ENCODE measurements around the gene ZNF791. TPM values are rescaled to one million over a fixed set of nuclear protein-coding genes. Genes with fewer than 3 reads are reported as not detected.

ZNF791 gene
- total and polyA plus RNA-seq, 2 experiments from 2014 or later: 12.2 to 15.3 TPM

DNA sequence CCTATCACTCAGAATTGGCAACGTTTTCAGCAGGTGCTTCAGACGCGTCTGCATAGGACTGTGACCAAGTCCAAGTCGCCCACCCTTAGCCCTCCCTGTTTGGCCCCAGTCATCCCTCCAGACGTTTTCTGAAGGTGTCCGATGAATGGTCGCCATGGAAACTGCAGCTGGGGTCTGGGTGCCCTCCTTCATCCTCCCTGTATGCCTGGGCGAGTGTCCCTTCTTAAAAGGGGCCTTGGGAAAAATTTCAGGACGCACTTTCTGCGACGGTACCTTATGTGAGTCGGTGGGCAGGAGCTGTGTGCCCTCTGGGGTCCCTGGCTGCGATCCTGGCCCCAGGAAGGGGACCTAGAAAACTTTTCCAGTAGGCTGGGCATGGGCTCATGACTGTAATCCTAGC is 30.7 kb downstream of the ZNF791 start:
- Histone ChIP-seq H3F3A (replicated peaks; ENCODE audit: low read depth) (0 out of 2 replicates have a peak, but pooled peaks cover 3% of the 10 kb centered on the region), H3K4me3 (no peak overlapping the region), H3K79me2 (replicated peaks; ENCODE audit: insufficient read depth) (no peaks in the 10 kb centered on the region), H3K36me3 (ENCODE audit: insufficient read depth) (no peaks in the 10 kb centered on the region), H2AFZ (no peak overlapping the region), H4K20me1 (replicated peaks; ENCODE audit: insufficient read depth) (no peaks in the 10 kb centered on the region), H3K4me2 (no peak overlapping the region), H3K9me2 (ENCODE audit: insufficient read depth) (no peaks in the 10 kb centered on the region; the same call in 1 of the 2 replicates), H3K27ac (ENCODE audit: low read depth) (no peak overlapping the region), H3K4me1 (ENCODE audit: insufficient read depth) (no peaks in the 10 kb centered on the region), H3K27me3 (ENCODE audit: insufficient read depth) (no peaks in the 10 kb centered on the region)
- DNase-seq (ENCODE audit: low spot score) (no peak), ATAC-seq (no peak)
- Mint-ChIP-seq H3K4me1 (no peaks in the 10 kb centered on the region; the same call in 2 of the 3 replicates), H3K36me3 (ENCODE audit: low read depth) (no peaks in the 10 kb centered on the region), H3K27ac (no peak overlapping the region), H3K4me3 (no peak overlapping the region), H3K27me3 (ENCODE audit: insufficient read depth, low read depth, poor library complexity) (peaks cover 18% of the 10 kb centered on the region), H3K9me3 (0 out of 3 replicates have a peak, but pooled peaks cover 2% of the 10 kb centered on the region)
- TF ChIP-seq NANOG (IDR thresholded peaks at IDR 0.05; ENCODE audit: borderline replicate concordance) (no peak), JUNB (IDR thresholded peaks at IDR 0.05; ENCODE audit: unreplicated experiment) (no peak), CREB1 (CRISPR knock-in tag; IDR thresholded peaks at IDR 0.05; ENCODE audit: low read depth) (no peak), EZH2phosphoT487 (IDR thresholded peaks at IDR 0.05; ENCODE audit: unreplicated experiment) (no peak), ZNF114 (CRISPR knock-in tag; IDR thresholded peaks at IDR 0.05) (no peak), POLR2AphosphoS5 (IDR thresholded peaks at IDR 0.05; ENCODE audit: low read depth) (no peak), EZH2 (IDR thresholded peaks at IDR 0.05; ENCODE audit: low read depth, unreplicated experiment) (no peak), ZNF331 (CRISPR knock-in tag; IDR thresholded peaks at IDR 0.05; ENCODE audit: low read depth) (no peak), STAT1 (IDR thresholded peaks at IDR 0.05; ENCODE audit: unreplicated experiment) (no peak)
- TF ChIP-seq, protein P1, sequence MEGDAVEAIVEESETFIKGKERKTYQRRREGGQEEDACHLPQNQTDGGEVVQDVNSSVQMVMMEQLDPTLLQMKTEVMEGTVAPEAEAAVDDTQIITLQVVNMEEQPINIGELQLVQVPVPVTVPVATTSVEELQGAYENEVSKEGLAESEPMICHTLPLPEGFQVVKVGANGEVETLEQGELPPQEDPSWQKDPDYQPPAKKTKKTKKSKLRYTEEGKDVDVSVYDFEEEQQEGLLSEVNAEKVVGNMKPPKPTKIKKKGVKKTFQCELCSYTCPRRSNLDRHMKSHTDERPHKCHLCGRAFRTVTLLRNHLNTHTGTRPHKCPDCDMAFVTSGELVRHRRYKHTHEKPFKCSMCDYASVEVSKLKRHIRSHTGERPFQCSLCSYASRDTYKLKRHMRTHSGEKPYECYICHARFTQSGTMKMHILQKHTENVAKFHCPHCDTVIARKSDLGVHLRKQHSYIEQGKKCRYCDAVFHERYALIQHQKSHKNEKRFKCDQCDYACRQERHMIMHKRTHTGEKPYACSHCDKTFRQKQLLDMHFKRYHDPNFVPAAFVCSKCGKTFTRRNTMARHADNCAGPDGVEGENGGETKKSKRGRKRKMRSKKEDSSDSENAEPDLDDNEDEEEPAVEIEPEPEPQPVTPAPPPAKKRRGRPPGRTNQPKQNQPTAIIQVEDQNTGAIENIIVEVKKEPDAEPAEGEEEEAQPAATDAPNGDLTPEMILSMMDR (conservative IDR thresholded peaks at IDR 0.05; ENCODE audit: low read depth in 2 of 2): no peak
- TF ChIP-seq, protein P2, sequence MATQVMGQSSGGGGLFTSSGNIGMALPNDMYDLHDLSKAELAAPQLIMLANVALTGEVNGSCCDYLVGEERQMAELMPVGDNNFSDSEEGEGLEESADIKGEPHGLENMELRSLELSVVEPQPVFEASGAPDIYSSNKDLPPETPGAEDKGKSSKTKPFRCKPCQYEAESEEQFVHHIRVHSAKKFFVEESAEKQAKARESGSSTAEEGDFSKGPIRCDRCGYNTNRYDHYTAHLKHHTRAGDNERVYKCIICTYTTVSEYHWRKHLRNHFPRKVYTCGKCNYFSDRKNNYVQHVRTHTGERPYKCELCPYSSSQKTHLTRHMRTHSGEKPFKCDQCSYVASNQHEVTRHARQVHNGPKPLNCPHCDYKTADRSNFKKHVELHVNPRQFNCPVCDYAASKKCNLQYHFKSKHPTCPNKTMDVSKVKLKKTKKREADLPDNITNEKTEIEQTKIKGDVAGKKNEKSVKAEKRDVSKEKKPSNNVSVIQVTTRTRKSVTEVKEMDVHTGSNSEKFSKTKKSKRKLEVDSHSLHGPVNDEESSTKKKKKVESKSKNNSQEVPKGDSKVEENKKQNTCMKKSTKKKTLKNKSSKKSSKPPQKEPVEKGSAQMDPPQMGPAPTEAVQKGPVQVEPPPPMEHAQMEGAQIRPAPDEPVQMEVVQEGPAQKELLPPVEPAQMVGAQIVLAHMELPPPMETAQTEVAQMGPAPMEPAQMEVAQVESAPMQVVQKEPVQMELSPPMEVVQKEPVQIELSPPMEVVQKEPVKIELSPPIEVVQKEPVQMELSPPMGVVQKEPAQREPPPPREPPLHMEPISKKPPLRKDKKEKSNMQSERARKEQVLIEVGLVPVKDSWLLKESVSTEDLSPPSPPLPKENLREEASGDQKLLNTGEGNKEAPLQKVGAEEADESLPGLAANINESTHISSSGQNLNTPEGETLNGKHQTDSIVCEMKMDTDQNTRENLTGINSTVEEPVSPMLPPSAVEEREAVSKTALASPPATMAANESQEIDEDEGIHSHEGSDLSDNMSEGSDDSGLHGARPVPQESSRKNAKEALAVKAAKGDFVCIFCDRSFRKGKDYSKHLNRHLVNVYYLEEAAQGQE (IDR thresholded peaks at IDR 0.05; ENCODE audit: unreplicated experiment): no peak
- TF ChIP-seq, protein P3, sequence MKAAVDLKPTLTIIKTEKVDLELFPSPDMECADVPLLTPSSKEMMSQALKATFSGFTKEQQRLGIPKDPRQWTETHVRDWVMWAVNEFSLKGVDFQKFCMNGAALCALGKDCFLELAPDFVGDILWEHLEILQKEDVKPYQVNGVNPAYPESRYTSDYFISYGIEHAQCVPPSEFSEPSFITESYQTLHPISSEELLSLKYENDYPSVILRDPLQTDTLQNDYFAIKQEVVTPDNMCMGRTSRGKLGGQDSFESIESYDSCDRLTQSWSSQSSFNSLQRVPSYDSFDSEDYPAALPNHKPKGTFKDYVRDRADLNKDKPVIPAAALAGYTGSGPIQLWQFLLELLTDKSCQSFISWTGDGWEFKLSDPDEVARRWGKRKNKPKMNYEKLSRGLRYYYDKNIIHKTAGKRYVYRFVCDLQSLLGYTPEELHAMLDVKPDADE (IDR thresholded peaks at IDR 0.05): no peak
- TF ChIP-seq, protein P4, sequence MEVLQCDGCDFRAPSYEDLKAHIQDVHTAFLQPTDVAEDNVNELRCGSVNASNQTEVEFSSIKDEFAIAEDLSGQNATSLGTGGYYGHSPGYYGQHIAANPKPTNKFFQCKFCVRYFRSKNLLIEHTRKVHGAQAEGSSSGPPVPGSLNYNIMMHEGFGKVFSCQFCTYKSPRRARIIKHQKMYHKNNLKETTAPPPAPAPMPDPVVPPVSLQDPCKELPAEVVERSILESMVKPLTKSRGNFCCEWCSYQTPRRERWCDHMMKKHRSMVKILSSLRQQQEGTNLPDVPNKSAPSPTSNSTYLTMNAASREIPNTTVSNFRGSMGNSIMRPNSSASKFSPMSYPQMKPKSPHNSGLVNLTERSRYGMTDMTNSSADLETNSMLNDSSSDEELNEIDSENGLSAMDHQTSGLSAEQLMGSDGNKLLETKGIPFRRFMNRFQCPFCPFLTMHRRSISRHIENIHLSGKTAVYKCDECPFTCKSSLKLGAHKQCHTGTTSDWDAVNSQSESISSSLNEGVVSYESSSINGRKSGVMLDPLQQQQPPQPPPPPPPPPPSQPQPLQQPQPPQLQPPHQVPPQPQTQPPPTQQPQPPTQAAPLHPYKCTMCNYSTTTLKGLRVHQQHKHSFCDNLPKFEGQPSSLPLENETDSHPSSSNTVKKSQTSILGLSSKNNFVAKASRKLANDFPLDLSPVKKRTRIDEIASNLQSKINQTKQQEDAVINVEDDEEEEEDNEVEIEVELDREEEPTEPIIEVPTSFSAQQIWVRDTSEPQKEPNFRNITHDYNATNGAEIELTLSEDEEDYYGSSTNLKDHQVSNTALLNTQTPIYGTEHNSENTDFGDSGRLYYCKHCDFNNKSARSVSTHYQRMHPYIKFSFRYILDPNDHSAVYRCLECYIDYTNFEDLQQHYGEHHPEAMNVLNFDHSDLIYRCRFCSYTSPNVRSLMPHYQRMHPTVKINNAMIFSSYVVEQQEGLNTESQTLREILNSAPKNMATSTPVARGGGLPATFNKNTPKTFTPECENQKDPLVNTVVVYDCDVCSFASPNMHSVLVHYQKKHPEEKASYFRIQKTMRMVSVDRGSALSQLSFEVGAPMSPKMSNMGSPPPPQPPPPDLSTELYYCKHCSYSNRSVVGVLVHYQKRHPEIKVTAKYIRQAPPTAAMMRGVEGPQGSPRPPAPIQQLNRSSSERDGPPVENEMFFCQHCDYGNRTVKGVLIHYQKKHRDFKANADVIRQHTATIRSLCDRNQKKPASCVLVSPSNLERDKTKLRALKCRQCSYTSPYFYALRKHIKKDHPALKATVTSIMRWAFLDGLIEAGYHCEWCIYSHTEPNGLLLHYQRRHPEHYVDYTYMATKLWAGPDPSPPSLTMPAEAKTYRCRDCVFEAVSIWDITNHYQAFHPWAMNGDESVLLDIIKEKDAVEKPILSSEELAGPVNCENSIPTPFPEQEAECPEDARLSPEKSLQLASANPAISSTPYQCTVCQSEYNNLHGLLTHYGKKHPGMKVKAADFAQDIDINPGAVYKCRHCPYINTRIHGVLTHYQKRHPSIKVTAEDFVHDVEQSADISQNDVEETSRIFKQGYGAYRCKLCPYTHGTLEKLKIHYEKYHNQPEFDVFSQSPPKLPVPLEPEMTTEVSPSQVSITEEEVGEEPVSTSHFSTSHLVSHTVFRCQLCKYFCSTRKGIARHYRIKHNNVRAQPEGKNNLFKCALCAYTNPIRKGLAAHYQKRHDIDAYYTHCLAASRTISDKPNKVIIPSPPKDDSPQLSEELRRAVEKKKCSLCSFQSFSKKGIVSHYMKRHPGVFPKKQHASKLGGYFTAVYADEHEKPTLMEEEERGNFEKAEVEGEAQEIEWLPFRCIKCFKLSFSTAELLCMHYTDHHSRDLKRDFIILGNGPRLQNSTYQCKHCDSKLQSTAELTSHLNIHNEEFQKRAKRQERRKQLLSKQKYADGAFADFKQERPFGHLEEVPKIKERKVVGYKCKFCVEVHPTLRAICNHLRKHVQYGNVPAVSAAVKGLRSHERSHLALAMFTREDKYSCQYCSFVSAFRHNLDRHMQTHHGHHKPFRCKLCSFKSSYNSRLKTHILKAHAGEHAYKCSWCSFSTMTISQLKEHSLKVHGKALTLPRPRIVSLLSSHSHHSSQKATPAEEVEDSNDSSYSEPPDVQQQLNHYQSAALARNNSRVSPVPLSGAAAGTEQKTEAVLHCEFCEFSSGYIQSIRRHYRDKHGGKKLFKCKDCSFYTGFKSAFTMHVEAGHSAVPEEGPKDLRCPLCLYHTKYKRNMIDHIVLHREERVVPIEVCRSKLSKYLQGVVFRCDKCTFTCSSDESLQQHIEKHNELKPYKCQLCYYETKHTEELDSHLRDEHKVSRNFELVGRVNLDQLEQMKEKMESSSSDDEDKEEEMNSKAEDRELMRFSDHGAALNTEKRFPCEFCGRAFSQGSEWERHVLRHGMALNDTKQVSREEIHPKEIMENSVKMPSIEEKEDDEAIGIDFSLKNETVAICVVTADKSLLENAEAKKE (CRISPR knock-in tag; IDR thresholded peaks at IDR 0.05): no peak

Measured in GM23338 (cell line).